Endodermal cell (in vitro differentiated cells): ENCODE results near the gene SEC31A. TPM values are rescaled to one million over a fixed set of nuclear protein-coding genes. Genes with fewer than 3 reads are reported as not detected.
"Not testable (repeated sequence)": the region's sequence is repeated elsewhere in the genome, so short reads cannot be mapped to it uniquely, and the experiment has no call there.

Experiments
- DNase-seq: peaks from one replicate; pipeline ENCODE4 v3.0.0-alpha.2; 2017
- H3K27ac ChIP-seq: 2 replicates; pipeline ENCODE4 v1.5.1; 2013; ENCODE audit warnings: mild to moderate bottlenecking, low read depth, low read length, moderate library complexity
- H3K27me3 ChIP-seq: 2 replicates; pipeline ENCODE4 v1.6.1; 2013; ENCODE audit warnings: mild to moderate bottlenecking, low read length, moderate library complexity; ENCODE audit not compliant: insufficient read depth, control insufficient read depth, poor library complexity, severe bottlenecking
- H3K36me3 ChIP-seq: 2 replicates; pipeline ENCODE4 v1.7.0; 2013; ENCODE audit warnings: mild to moderate bottlenecking, low read length, moderate library complexity; ENCODE audit not compliant: control insufficient read depth, insufficient read depth
- H3K4me1 ChIP-seq: one replicate; pipeline ENCODE4 v1.7.0; 2013; ENCODE audit warnings: low read length; ENCODE audit not compliant: control insufficient read depth, insufficient read depth
- H3K4me3 ChIP-seq: 2 replicates; pipeline ENCODE4 v1.5.1; 2013; ENCODE audit warnings: mild to moderate bottlenecking, low read length, moderate library complexity
- H3K9ac ChIP-seq: 2 replicates; pipeline ENCODE4 v1.6.1; 2013; ENCODE audit warnings: mild to moderate bottlenecking, low read length, moderate library complexity; ENCODE audit not compliant: poor library complexity, severe bottlenecking; ENCODE audit errors: extremely low read depth
- H3K9me3 ChIP-seq: 2 replicates; pipeline ENCODE4 v1.6.1; 2013; ENCODE audit warnings: mild to moderate bottlenecking, low read length, moderate library complexity; ENCODE audit not compliant: control insufficient read depth
- H3K27ac Mint-ChIP-seq: 2 replicates; pipeline ENCODE4 v1.8.0; 2020; ENCODE audit warnings: mixed read lengths
- H3K27me3 Mint-ChIP-seq: 2 replicates; pipeline ENCODE4 v1.8.0; 2021; ENCODE audit warnings: mild to moderate bottlenecking, mixed read lengths; ENCODE audit not compliant: insufficient read depth
- H3K36me3 Mint-ChIP-seq: 2 replicates; pipeline ENCODE4 v1.8.0; 2020; ENCODE audit warnings: low read depth, mixed read lengths
- H3K4me1 Mint-ChIP-seq: 2 replicates; pipeline ENCODE4 v1.8.0; 2020; ENCODE audit warnings: mixed read lengths
- H3K4me3 Mint-ChIP-seq: 2 replicates; pipeline ENCODE4 v1.8.0; 2020; ENCODE audit warnings: mild to moderate bottlenecking, moderate library complexity, mixed read lengths
- H3K9me3 Mint-ChIP-seq: 2 replicates; pipeline ENCODE4 v1.8.0; 2020; ENCODE audit warnings: mild to moderate bottlenecking, mixed read lengths
- WGBS, 2 experiments: methylation state at CpG; one replicate each; pipeline versions ENCODE4 v1.1.5 to v1.1.7; 2013; ENCODE audit warnings: missing lambda C conversion rate in 2 of 2, mixed read lengths in 1 of 2; ENCODE audit not compliant: insufficient coverage in 1 of 2, insufficient read length in 1 of 2; 5-methylcytosine and 5-hydroxymethylcytosine counted together
- total RNA-seq, 2 donors: library from RNA; stranded (reverse); fragmentation: NEBNext Ultra II Directional in 1 of 2; extraction: Animal tissue kit (Norgen Biotek cat#: 25700) in 1 of 2; gene quantifications; 2 replicates in 1 of 2; 3 replicates in 1 of 2; pipeline ENCODE4 v1.2.1, GENCODE V29; 2021
- TF ChIP-seq, protein P1 (sequence below): fragments of 200-600 bp; sonication (generic); conservative IDR thresholded peaks from 2 replicates; pipeline ENCODE4 v1.5.0; 2021; ENCODE audit warnings: antibody characterized with exemption, mild to moderate bottlenecking

The SEC31A gene
- total RNA-seq, 2 donors from 2014 or later: 166 to 182 TPM

DNA sequence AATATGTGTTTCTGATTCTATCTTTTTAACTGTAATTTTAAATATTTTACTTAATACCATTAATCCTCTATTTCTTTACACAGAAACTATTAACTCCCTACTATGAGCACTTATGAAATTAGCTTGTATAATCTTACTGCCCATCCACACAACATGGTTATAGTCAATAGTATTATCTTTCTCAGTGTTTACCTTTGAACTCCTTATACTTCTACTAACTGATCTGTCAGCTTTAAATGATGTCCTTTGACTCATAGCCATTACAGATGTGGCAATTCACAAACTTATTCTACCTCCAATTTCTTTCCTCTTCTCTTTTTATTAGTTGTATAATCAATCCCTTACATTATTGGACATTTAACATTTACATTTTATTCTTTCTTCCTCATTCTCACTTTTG, 5.5 kb downstream of the SEC31A start:
- H3K9me3 ChIP-seq: no peaks in the 10 kb centered on the region
- no peak overlapping the region for H3K27ac ChIP-seq
- H3K4me1 ChIP-seq: no peaks in the 10 kb centered on the region
- Mint-ChIP-seq H3K27me3 (no peaks in the 10 kb centered on the region), H3K4me1 (peaks cover 25% of the 10 kb centered on the region), H3K36me3 (peaks cover 17% of the 10 kb centered on the region), H3K4me3 (no peak overlapping the region), H3K27ac (no peak overlapping the region), H3K9me3 (no peaks in the 10 kb centered on the region)
- no peaks in the 10 kb centered on the region for H3K27me3 ChIP-seq
- H3K36me3 ChIP-seq: peaks cover 56% of the 10 kb centered on the region
- peak overlapping the region; percentile 72 for H3K4me3 ChIP-seq
- H3K9ac ChIP-seq: no peak overlapping the region
- no peak for DNase-seq
- TF ChIP-seq, protein P1, sequence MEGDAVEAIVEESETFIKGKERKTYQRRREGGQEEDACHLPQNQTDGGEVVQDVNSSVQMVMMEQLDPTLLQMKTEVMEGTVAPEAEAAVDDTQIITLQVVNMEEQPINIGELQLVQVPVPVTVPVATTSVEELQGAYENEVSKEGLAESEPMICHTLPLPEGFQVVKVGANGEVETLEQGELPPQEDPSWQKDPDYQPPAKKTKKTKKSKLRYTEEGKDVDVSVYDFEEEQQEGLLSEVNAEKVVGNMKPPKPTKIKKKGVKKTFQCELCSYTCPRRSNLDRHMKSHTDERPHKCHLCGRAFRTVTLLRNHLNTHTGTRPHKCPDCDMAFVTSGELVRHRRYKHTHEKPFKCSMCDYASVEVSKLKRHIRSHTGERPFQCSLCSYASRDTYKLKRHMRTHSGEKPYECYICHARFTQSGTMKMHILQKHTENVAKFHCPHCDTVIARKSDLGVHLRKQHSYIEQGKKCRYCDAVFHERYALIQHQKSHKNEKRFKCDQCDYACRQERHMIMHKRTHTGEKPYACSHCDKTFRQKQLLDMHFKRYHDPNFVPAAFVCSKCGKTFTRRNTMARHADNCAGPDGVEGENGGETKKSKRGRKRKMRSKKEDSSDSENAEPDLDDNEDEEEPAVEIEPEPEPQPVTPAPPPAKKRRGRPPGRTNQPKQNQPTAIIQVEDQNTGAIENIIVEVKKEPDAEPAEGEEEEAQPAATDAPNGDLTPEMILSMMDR: no peak

DNA sequence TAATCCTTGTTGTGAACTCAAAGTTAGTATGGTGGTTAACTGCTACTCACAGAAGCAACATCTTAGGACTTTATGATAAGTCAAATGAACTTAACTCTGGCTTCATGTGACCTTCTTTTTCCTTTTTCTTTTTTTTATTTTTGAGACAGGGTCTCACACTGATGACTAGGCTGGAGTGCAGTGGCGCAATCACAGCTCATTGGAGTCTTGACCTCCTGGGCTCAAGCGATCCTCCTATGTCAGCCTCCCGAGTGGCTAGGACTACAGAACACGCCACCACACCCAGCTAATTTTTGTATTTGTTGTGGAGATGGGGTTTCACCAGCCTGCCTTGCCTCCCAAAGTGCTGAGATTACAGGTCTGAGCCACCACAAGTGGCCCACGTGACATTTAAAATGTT, 22.4 kb downstream of the SEC31A start:
- no peaks in the 10 kb centered on the region for H3K27me3 Mint-ChIP-seq
- H3K4me1 Mint-ChIP-seq: no peaks in the 10 kb centered on the region
- TF ChIP-seq, protein P1: no peak
- DNase-seq: no peak
- H3K27me3 ChIP-seq: no peaks in the 10 kb centered on the region
- no peak overlapping the region for H3K27ac Mint-ChIP-seq
- H3K9me3 Mint-ChIP-seq: no peaks in the 10 kb centered on the region
- H3K4me3 Mint-ChIP-seq: no peak overlapping the region
- no peaks in the 10 kb centered on the region for H3K9me3 ChIP-seq
- 95 to 100% methylated on average over 2 to 5 of the region's 5 CpGs for WGBS, 2 experiments
- H3K4me3 ChIP-seq: no peak overlapping the region
- H3K9ac ChIP-seq: no peak overlapping the region
- H3K4me1 ChIP-seq: no peaks in the 10 kb centered on the region
- H3K36me3 Mint-ChIP-seq: peaks cover 78% of the 10 kb centered on the region
- H3K36me3 ChIP-seq: peaks cover 97% of the 10 kb centered on the region
- no peak overlapping the region for H3K27ac ChIP-seq

DNA sequence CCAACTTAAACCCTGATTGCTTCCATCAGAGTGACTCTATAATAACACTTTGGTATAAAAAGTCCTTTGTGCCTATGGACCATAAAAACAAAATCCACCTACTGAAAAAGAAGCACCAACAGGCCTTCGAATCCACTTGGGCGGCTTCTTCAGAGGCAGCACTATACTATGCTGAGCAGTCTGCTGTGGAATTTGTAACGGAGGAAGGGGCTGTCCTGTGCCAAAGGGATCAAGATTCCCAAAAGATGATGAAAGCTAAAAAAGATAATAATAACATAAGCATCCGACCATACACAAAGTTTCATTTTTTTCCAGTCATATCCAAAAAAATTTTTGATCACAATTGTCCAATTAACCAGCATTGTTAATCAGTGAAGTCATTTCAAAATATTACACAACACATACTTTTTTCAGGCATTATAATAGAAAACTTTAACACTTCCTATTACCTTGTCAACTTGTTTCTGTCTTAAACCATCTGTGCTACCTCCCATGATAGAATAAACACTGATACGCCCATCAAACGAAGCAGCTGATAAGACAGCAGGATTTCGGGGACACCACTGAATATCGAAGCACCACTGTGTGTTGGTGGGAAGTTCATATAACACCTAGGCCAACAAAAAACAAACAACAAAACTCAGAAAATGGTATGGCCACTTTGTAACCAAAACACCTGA, 24.1 kb downstream of the SEC31A start:
- 94 to 100% methylated on average over 1 to 8 of the region's 8 CpGs for WGBS, 2 experiments
- TF ChIP-seq, protein P1: no peak
- Mint-ChIP-seq H3K4me1 (no peaks in the 10 kb centered on the region), H3K27me3 (no peaks in the 10 kb centered on the region), H3K27ac (no peak overlapping the region), H3K4me3 (no peak overlapping the region), H3K9me3 (no peaks in the 10 kb centered on the region), H3K36me3 (peaks cover 78% of the 10 kb centered on the region)
- Histone ChIP-seq H3K9ac (no peak overlapping the region), H3K27ac (no peak overlapping the region), H3K36me3 (peaks cover 96% of the 10 kb centered on the region), H3K4me3 (no peak overlapping the region), H3K27me3 (no peaks in the 10 kb centered on the region), H3K4me1 (no peaks in the 10 kb centered on the region), H3K9me3 (no peaks in the 10 kb centered on the region)
- DNase-seq: no peak

DNA sequence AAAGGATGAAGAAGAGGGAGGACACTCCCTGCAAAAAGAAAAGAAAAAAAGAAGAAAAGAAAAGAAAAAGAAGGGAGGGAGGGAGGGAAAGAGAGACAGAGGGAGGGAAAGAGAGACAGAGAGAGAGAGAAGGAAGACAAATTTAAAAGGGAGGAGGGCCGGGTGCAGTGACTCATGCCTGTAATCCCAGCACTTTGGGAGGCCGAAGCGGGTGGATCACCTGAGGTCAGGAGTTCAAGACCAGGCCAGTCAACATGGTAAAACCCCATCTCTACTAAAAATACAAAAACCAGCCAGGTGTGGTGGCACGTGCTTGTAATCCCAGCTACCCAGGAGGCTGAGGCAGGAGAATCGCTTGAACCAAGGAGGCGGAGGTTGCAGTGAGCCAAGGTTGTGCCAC, 24.9 kb downstream of the SEC31A start:
- H3K27me3 ChIP-seq, H3K27ac ChIP-seq, H3K4me3 Mint-ChIP-seq, H3K27ac Mint-ChIP-seq, H3K4me1 ChIP-seq, H3K4me3 ChIP-seq, DNase-seq, H3K9ac ChIP-seq, H3K9me3 Mint-ChIP-seq, H3K4me1 Mint-ChIP-seq, H3K27me3 Mint-ChIP-seq, H3K9me3 ChIP-seq: not testable (repeated sequence)
- H3K36me3 Mint-ChIP-seq: peaks cover 78% of the 10 kb centered on the region
- peaks cover 96% of the 10 kb centered on the region for H3K36me3 ChIP-seq
- 85 to 96% methylated on average over 6 of the region's 6 CpGs for WGBS, 2 experiments
